Measurements from ENCODE around the gene ASB17. TPM values are rescaled to one million over a fixed set of nuclear protein-coding genes. Genes with fewer than 3 reads are reported as not detected.

The ASB17 gene
- total and polyA plus RNA-seq, 10 of the 15 experiments (the other 5 are each of a cell fraction or from before 2014, with no cell fraction given): 0.05 TPM; not detected in 9

- no peak for TF ChIP-seq MLLT1 (IDR thresholded peaks at IDR 0.05)
Measured at GRCh38 chr1:75969550-75969949, 37.3 kb upstream of the ASB17 start (continued).

- BruUV-seq (replicated peaks): no TSS peak
- intact Hi-C loops (cut with micrococcal nuclease; ENCODE audit: unreplicated experiment) (no loop called here), in situ Hi-C loops (cut with MboI) (no loop called here)
- DNase-seq (ENCODE audit: low read depth, low spot score) (no peak), FAIRE-seq (no peak), ATAC-seq (peak; percentile 62)
- RAD21 ChIA-PET (ENCODE audit: unreplicated experiment): interaction anchor here (1.0 kb wide), 1 partner anchor 14 kb away, joined by 4 read pairs; no protein-coding TSS in a partner anchor
- H3K4me2 ChIP-seq (ENCODE audit: control insufficient read depth, insufficient read depth): no peak overlapping the region
- CTCF ChIA-PET: interaction anchor here (0.6 to 2.0 kb wide), 4 partner anchors 18 to 1943 kb away, joined by 3 to 6 read pairs (median 4); no protein-coding TSS in a partner anchor
- H4K20me1 ChIP-seq (ENCODE audit: control insufficient read depth, insufficient read depth): no peaks in the 10 kb centered on the region
- no peaks in the 10 kb centered on the region for H3K27me3 ChIP-seq (replicated peaks in 1 of 2; ENCODE audit: control insufficient read depth in 2 of 2, insufficient read depth in 2 of 2, low read length in 1 of 2)
- SMC1A ChIA-PET (ENCODE audit: uncharacterized antibody, unreplicated experiment): interaction anchor here (0.6 to 1.8 kb wide), 2 partner anchors 14 to 19 kb away, joined by 4 to 5 read pairs; no protein-coding TSS in a partner anchor
- H3K27ac ChIP-seq (ENCODE audit: control insufficient read depth, insufficient read depth): no peak overlapping the region
- no peaks in the 10 kb centered on the region for H3K79me2 ChIP-seq (ENCODE audit: control insufficient read depth, insufficient read depth, low read length)
- no peaks in the 10 kb centered on the region for H3K9me3 ChIP-seq (replicated peaks; ENCODE audit: control insufficient read depth, insufficient read depth, low read length)
- POLR2A ChIA-PET: interaction anchor here (0.9 kb wide), 1 partner anchor 11 kb away, joined by 3 read pairs; no protein-coding TSS in a partner anchor
- TF ChIP-seq RUNX3 (IDR thresholded peaks at IDR 0.05; ENCODE audit: low read length) (no peak; the same call in 1 of the 2 replicates), ZBTB40 (IDR thresholded peaks at IDR 0.05; ENCODE audit: borderline replicate concordance) (no peak), CBX5 (IDR thresholded peaks at IDR 0.05; ENCODE audit: low read depth) (no peak), CBFB (IDR thresholded peaks at IDR 0.05; ENCODE audit: low read depth) (no peak), MYB (IDR thresholded peaks at IDR 0.05; ENCODE audit: borderline replicate concordance, low read depth, low read length) (no peak), CEBPZ (IDR thresholded peaks at IDR 0.05; ENCODE audit: low read depth, low read length) (no peak), BCL3 (IDR thresholded peaks at IDR 0.05; ENCODE audit: borderline replicate concordance, insufficient read depth, low read depth, low read length, poor library complexity, severe bottlenecking) (no peak), NRF1 (conservative IDR thresholded peaks at IDR 0.05; ENCODE audit: low read depth, low read length) (no peak), HDGF (IDR thresholded peaks at IDR 0.05) (no peak)
- 0% methylated on average over 1 of the region's 1 CpG for WGBS (ENCODE audit: insufficient coverage, insufficient replicate concordance, low lambda C conversion rate, missing lambda C conversion rate)
- no peak overlapping the region for H3K9ac ChIP-seq (ENCODE audit: control insufficient read depth, insufficient read depth, low read length)
- no peak overlapping the region for H3K4me3 ChIP-seq
- H2AFZ ChIP-seq (ENCODE audit: control insufficient read depth, low read depth, low read length): no peak overlapping the region
- H3K36me3 ChIP-seq (ENCODE audit: control insufficient read depth in 2 of 2, insufficient read depth in 2 of 2, low read length in 1 of 2): no peaks in the 10 kb centered on the region
- no peaks in the 10 kb centered on the region for H3K4me1 ChIP-seq (ENCODE audit: control insufficient read depth, insufficient read depth, low read length)
Measured at GRCh38 chr1:75967719-75968118, 35.5 kb upstream of the ASB17 start.

Measured in GM12878 (cell line).